Aorta (tissue), 5 donors: ENCODE results near the gene PRR22. TPM values are rescaled to one million over a fixed set of nuclear protein-coding genes. Genes with fewer than 3 reads are reported as not detected.
A peak's percentile ranks its signal among the peaks of the same experiment; 100 is the strongest.

ENCODE experiments used
- ATAC-seq: fragments of 200-7000 bp; cut with Tn5 transposase; one replicate; pipeline ENCODE4 v1.9.1; 2022; ENCODE audit warnings: moderate library complexity; ENCODE audit not compliant: low FRiP score
- DNase-seq, 2 donors: peaks; one replicate each; pipeline ENCODE4 v3.0.0-alpha.2; 2020
- H3K27ac ChIP-seq, 2 donors: one replicate each; pipeline ENCODE4 v1.5.1; 2013; ENCODE audit warnings: low read length in 2 of 2, mild to moderate bottlenecking in 2 of 2, moderate library complexity in 2 of 2, control low read depth in 1 of 2, inconsistent platforms in 1 of 2, low read depth in 1 of 2
- H3K27me3 ChIP-seq, 2 donors: one replicate each; pipeline ENCODE4 v1.6.1; 2013; ENCODE audit warnings: control low read depth in 1 of 2, low read length in 1 of 2, mild to moderate bottlenecking in 1 of 2, moderate library complexity in 1 of 2; ENCODE audit not compliant: insufficient read depth in 2 of 2, control insufficient read depth in 1 of 2
- H3K36me3 ChIP-seq, 2 donors: one replicate each; pipeline ENCODE4 v1.6.1; 2013; ENCODE audit warnings: control low read depth in 1 of 2, low read length in 1 of 2, mild to moderate bottlenecking in 1 of 2; ENCODE audit not compliant: insufficient read depth in 2 of 2, control insufficient read depth in 1 of 2
- H3K4me1 ChIP-seq, 2 donors: one replicate each; pipeline ENCODE4 v1.6.1; 2013; ENCODE audit warnings: low read length in 2 of 2, control low read depth in 1 of 2, mild to moderate bottlenecking in 1 of 2, moderate library complexity in 1 of 2; ENCODE audit not compliant: insufficient read depth in 2 of 2, control insufficient read depth in 1 of 2
- H3K4me3 ChIP-seq, 2 donors: one replicate each; pipeline ENCODE4 v1.5.1; 2013; ENCODE audit warnings: low read length in 2 of 2, control low read depth in 1 of 2, mild to moderate bottlenecking in 1 of 2
- H3K9me3 ChIP-seq: one replicate; pipeline ENCODE4 v1.6.1; 2013; ENCODE audit warnings: mild to moderate bottlenecking, low read length; ENCODE audit not compliant: control insufficient read depth
- WGBS, 2 donors: extraction: QIAGEN DNeasy Blood & Tissue Kit; methylation state at CpG; one replicate each; pipeline ENCODE4 v1.1.7; 2013; 5-methylcytosine and 5-hydroxymethylcytosine counted together
- intact Hi-C, 2 donors: fragments of 100-400 bp; cut with DNase I; formaldehyde crosslinking; loops; one replicate each; pipeline versions ENCODE4 v1.14.2 to v1.15.0; 2022
- polyA plus RNA-seq, 2 donors: library from polyadenylated mRNA; stranded (reverse); fragments of 200-250 nt; gene quantifications; one replicate each; pipeline ENCODE4 v1.2.3, GENCODE V29; 2013
- total RNA-seq, 2 donors: library from RNA; stranded (reverse); fragmentation: NEBNext Ultra II Directional; extraction: Animal tissue kit (Norgen Biotek cat#: 25700); gene quantifications; one replicate each; pipeline ENCODE4 v1.2.1, GENCODE V29; 2021
- donor health status: healthy with polysubstance abuse.
- donor health status: Bipolar disorder and iron deficiency.
- donor health status: DM: no; HTN: no; CAD: no.
- donor health status: DM: no; HTN: no; CAD: no.
- donor health status: DM: yes; HTN: yes; CAD: no.

Gene PRR22
- total and polyA plus RNA-seq, 4 donors: 0.38 to 5.2 (median 1.1) TPM

GRCh38 chr19:5818594-5818993 is 34.0 kb upstream of the PRR22 start:
- H3K4me1 ChIP-seq: no peaks in the 10 kb centered on the region
- no peak overlapping the region for H3K4me3 ChIP-seq
- intact Hi-C loops: no loop called here
- H3K27ac ChIP-seq: no peak overlapping the region
- ATAC-seq (no peak), DNase-seq (no peak)
- no peaks in the 10 kb centered on the region for H3K27me3 ChIP-seq
- H3K36me3 ChIP-seq: no peaks in the 10 kb centered on the region
- no peaks in the 10 kb centered on the region for H3K9me3 ChIP-seq
- WGBS, 2 donors: 83% methylated on average over 10 of the region's 10 CpGs

DNA sequence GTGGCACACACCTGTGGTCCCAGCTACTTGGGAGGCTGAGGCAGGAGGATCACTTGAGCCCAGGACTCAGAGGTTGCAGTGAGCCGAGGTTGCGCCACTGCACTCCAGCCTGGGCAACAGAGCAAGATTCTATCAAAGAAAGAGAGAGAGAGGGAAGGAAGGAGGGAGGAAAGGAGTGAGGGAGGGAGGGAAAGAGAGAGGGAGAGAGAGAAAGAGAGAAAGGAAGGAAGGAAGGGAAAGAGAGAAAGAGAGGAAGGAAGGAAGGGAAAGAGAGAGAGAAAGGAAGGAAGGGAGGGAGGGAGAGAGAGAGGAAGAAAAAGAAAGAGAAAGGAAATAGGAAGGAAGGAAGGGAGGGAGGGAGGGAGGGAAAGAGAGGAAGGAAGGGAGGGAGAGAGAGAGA is 32.7 kb upstream of the PRR22 start:
- DNase-seq: no peak
- Histone ChIP-seq H3K27ac (no peak overlapping the region), H3K27me3 (no peaks in the 10 kb centered on the region), H3K4me1 (no peaks in the 10 kb centered on the region), H3K36me3 (no peaks in the 10 kb centered on the region), H3K4me3 (no peak overlapping the region), H3K9me3 (no peaks in the 10 kb centered on the region)
- 78 to 80% methylated on average over 2 of the region's 2 CpGs for WGBS, 2 donors
- no peak for ATAC-seq
- intact Hi-C loops: no loop called here

- WGBS, 2 donors: 58 to 65% methylated on average over 10 to 11 of the region's 11 CpGs
- no peaks in the 10 kb centered on the region for H3K9me3 ChIP-seq
- no peaks in the 10 kb centered on the region for H3K36me3 ChIP-seq
- ATAC-seq (no peak), DNase-seq (no peak)
- no peak overlapping the region for H3K4me3 ChIP-seq
- H3K4me1 ChIP-seq: no peaks in the 10 kb centered on the region
- intact Hi-C loops: no loop called here
- H3K27me3 ChIP-seq: no peaks in the 10 kb centered on the region
- H3K27ac ChIP-seq: no peak overlapping the region
These were observed 30.3 kb upstream of the PRR22 start for GRCh38 chr19:5814852-5815246.

DNA sequence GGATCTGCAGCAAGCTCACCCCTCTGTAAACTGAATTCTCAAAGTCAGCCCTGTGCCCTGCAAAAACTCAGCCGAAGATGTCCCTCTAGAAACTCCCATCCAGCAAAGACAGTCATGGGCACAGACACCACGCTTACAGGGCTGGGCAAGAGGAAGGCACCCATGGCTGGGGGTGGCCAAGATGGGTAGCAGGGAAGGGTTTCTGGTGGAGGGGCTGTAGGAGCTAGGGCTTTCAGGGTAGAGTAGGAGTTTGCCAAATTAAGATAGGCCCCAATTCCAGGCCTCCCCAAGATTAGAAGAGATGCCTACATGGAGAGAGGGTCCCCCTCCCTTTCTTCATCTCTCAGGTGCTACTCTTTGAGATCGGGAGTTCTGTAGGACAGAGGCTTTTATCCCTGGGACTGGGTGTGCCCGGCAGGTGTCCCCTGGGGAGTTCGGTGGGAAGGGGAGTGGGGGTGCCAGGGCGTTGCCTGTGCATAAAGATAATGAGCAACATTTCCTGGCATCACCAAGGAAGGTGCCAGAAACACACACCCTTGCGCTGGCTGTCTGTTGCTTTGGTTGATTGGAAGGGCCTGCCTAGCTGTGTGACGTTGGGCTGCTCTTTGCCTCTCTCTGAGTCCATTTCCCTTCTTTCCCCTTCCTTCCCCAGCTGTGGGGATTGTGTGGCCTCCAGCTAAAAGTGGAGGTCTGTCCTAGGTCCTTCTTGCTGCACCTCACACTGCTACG is 29.7 kb upstream of the PRR22 start:
- DNase-seq (no peak), ATAC-seq (no peak)
- Histone ChIP-seq H3K4me3 (no peak overlapping the region), H3K9me3 (no peaks in the 10 kb centered on the region), H3K4me1 (no peaks in the 10 kb centered on the region), H3K27me3 (no peaks in the 10 kb centered on the region), H3K36me3 (no peaks in the 10 kb centered on the region), H3K27ac (no peak overlapping the region)
- intact Hi-C loops: no loop called here
- 74 to 77% methylated on average over 9 of the region's 9 CpGs for WGBS, 2 donors

DNA sequence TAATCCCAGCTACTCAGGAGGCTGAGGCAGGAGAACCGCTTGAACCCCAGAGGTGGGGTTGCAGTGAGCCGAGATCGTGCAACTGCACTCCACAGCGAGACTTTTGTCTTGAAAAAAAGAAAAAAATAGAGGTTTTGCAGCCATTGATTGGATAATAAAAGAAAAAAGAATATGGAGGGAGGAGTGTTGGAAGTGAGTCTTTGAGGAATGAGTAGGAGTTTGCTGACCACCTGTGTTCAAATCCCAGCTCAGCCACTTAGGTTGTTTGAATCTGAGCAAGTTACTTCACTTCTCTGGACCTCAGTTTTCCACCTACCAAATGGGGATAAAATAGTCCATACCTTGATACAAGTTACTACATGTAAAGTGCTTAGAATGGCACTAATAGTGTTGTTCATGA is 26.6 kb upstream of the PRR22 start:
- H3K4me3 ChIP-seq: no peak overlapping the region
- no peaks in the 10 kb centered on the region for H3K4me1 ChIP-seq
- H3K9me3 ChIP-seq: no peaks in the 10 kb centered on the region
- DNase-seq: no peak
- no peak for ATAC-seq
- no peaks in the 10 kb centered on the region for H3K27me3 ChIP-seq
- H3K36me3 ChIP-seq: no peaks in the 10 kb centered on the region
- 91 to 95% methylated on average over 4 of the region's 4 CpGs for WGBS, 2 donors
- intact Hi-C loops: no loop called here
- H3K27ac ChIP-seq: no peak overlapping the region

GRCh38 chr19:5809469-5809868 is 24.9 kb upstream of the PRR22 start:
- WGBS, 2 donors: 71 to 76% methylated on average over 10 of the region's 10 CpGs
- Histone ChIP-seq H3K4me1 (no peaks in the 10 kb centered on the region), H3K9me3 (no peaks in the 10 kb centered on the region), H3K27ac (no peak overlapping the region), H3K36me3 (no peaks in the 10 kb centered on the region), H3K4me3 (no peak overlapping the region), H3K27me3 (no peaks in the 10 kb centered on the region)
- intact Hi-C loops: loop anchor here (10.0 kb wide), 2 partner anchors 85 to 215 kb away; no protein-coding TSS in a partner anchor
- no peak for DNase-seq
- no peak for ATAC-seq

DNA sequence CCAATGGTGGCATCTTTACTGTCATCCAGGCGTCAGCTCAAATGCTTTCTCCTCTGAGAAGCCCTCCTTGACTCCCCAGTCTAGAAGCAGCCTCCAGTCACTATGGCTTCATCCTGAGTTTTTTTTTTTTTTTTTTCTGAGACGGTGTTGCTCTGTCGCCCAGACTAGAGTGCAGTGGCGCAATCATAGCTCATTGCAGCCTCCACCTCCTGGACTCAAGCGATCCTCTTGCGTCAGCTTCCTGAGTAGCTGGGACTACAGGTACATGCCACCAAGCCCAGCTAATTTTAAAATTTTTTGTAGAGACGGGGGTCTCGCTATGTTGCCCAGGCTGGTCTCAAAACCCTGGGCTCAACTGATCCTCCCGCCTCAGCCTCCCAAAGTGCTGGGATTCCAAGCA is 24.5 kb upstream of the PRR22 start:
- Histone ChIP-seq H3K4me1 (no peaks in the 10 kb centered on the region), H3K4me3 (no peak overlapping the region), H3K36me3 (no peaks in the 10 kb centered on the region), H3K27ac (no peak overlapping the region), H3K27me3 (no peaks in the 10 kb centered on the region), H3K9me3 (no peaks in the 10 kb centered on the region)
- intact Hi-C loops: loop anchor here (10.0 kb wide), 2 partner anchors 86 to 216 kb away; no protein-coding TSS in a partner anchor
- ATAC-seq: no peak
- no peak for DNase-seq
- WGBS, 2 donors: 89 to 90% methylated on average over 9 of the region's 9 CpGs

- Histone ChIP-seq H3K4me1 (no peaks in the 10 kb centered on the region), H3K27ac (no peak overlapping the region), H3K9me3 (no peaks in the 10 kb centered on the region), H3K27me3 (no peaks in the 10 kb centered on the region), H3K4me3 (no peak overlapping the region), H3K36me3 (no peaks in the 10 kb centered on the region)
- DNase-seq: peak in 1 of 2 donors; percentile 41
- 83 to 85% methylated on average over 20 to 21 of the region's 21 CpGs for WGBS, 2 donors
- intact Hi-C loops: loop anchor here (10.0 kb wide), 2 partner anchors 87 to 217 kb away; no protein-coding TSS in a partner anchor
- no peak for ATAC-seq
These were observed 23.7 kb upstream of the PRR22 start for GRCh38 chr19:5808120-5808816.

GRCh38 chr19:5806905-5807304 is 22.4 kb upstream of the PRR22 start:
- 93 to 96% methylated on average over 5 of the region's 5 CpGs for WGBS, 2 donors
- Histone ChIP-seq H3K36me3 (no peaks in the 10 kb centered on the region), H3K27ac (no peak overlapping the region), H3K4me1 (no peaks in the 10 kb centered on the region), H3K4me3 (no peak overlapping the region), H3K27me3 (no peaks in the 10 kb centered on the region), H3K9me3 (no peaks in the 10 kb centered on the region)
- DNase-seq: no peak
- ATAC-seq: no peak
- intact Hi-C loops: loop anchor here (10.0 kb wide), 2 partner anchors 88 to 218 kb away; no protein-coding TSS in a partner anchor
